ENCODE measurements around the gene ZBTB40.

Gene ZBTB40

DNA sequence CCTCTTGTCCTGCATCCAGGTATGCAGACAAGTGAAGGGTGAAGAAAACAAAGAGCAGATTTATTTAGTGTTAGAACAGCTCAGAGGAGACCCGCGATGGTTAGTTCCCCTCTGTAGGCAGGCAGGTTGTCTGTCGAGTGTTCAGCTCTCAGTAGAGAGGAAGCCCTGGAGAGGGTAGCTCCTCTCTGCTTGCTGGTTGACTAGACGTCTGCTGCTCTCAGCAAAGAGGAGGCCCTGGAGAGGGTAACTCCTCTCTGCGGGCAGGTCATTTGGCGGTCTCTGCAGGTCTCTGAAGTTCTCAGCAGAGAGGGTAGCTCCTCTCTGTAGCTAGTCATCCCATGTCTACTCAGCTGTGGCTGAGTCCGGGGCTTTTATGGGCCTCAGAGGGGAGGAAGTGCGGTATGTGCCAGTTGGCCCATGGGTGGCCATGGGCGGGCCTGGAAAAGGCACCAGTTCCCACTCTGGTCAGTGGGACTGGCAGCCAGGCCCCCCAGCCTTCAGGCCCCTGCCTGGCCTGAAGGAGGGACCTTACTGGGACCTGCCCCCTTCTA lies 13.4 kb downstream of the ZBTB40 start:
- no peak for ATAC-seq (replicated peaks)
- no peaks in the 10 kb centered on the region for H3K9me3 Mint-ChIP-seq
- no peak overlapping the region for H3K27ac Mint-ChIP-seq
- peaks cover 26 to 38% of the 10 kb centered on the region in 2 donors for H3K4me1 Mint-ChIP-seq (ENCODE audit: low read depth in 2 of 2)
- no peak for DNase-seq
- H3K4me3 Mint-ChIP-seq, result no peak overlapping the region
- peaks cover 5% of the 10 kb centered on the region for H3K36me3 Mint-ChIP-seq (ENCODE audit: insufficient read depth)
- H3K27me3 Mint-ChIP-seq, result no peaks in the 10 kb centered on the region

GRCh38 chr1:22465671-22466070 lies 14.0 kb downstream of the ZBTB40 start:
- ATAC-seq (replicated peaks), result no peak
- peak overlapping the region in 1 of 2 donors; percentile 47 for H3K27ac Mint-ChIP-seq
- H3K36me3 Mint-ChIP-seq (ENCODE audit: insufficient read depth), result peaks cover 5% of the 10 kb centered on the region
- H3K27me3 Mint-ChIP-seq, result no peaks in the 10 kb centered on the region
- peaks cover 29 to 39% of the 10 kb centered on the region in 2 donors for H3K4me1 Mint-ChIP-seq (ENCODE audit: low read depth in 2 of 2)
- H3K4me3 Mint-ChIP-seq, result no peak overlapping the region
- no peak for DNase-seq
- no peaks in the 10 kb centered on the region for H3K9me3 Mint-ChIP-seq

DNA sequence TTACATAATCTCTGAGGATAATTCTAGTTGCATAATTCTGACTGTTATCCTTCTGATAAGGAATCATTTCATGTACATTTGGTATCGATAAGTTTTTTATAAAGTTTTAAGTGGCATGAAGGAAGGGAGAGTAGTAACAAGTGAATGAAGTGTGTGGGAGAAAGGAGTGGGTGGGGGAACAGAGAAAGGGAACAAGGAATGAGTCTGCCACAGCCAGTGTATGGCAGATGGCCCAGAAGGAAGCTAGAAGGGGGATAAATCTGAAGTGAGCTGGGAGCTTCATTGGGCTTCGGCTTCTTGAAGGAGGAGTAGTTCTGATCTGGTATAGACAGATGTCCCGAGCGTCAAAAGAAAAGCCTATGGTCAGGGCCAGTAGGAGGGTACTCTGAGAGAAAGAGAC lies 18.6 kb downstream of the ZBTB40 start:
- Mint-ChIP-seq H3K27ac (peak overlapping the region; percentile 6 to 13), H3K36me3 (ENCODE audit: insufficient read depth) (peaks cover 5% of the 10 kb centered on the region)

DNA sequence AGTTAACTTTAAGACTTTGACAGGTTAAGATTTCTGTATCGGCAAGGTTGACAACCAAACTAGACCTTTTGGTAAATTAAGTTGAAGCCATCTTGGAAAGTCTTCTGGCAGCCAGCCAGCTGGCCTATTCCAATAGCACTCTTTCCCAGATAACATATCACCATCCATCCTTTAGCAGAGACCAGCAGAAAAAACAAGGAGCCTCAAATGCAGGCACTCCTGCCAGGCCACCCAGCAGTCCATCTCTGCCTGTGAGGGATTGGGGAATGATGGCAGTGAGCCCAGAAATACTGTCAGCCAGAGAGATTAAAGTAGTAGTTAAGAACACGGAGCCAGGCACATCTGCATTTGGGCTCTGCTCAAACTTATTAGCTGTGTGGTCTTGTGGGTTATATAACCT lies 19.4 kb downstream of the ZBTB40 start:
- Mint-ChIP-seq H3K36me3 (ENCODE audit: insufficient read depth) (peaks cover 5% of the 10 kb centered on the region), H3K4me3 (no peak overlapping the region), H3K4me1 (ENCODE audit: low read depth in 2 of 2) (peaks cover 27 to 52% of the 10 kb centered on the region in 2 donors), H3K9me3 (no peaks in the 10 kb centered on the region), H3K27ac (no peak overlapping the region), H3K27me3 (no peaks in the 10 kb centered on the region)
- DNase-seq (no peak), ATAC-seq (replicated peaks) (no peak)

More for the DNA sequence above, 18.6 kb downstream of the ZBTB40 start:
- Mint-ChIP-seq H3K9me3 (no peaks in the 10 kb centered on the region), H3K4me1 (ENCODE audit: low read depth in 2 of 2) (peaks cover 31 to 52% of the 10 kb centered on the region in 2 donors), H3K4me3 (no peak overlapping the region), H3K27me3 (no peaks in the 10 kb centered on the region)
- DNase-seq, result no peak
- no peak for ATAC-seq (replicated peaks)

- peaks cover 5% of the 10 kb centered on the region for H3K36me3 Mint-ChIP-seq (ENCODE audit: insufficient read depth)
- H3K4me1 Mint-ChIP-seq (ENCODE audit: low read depth in 2 of 2), result peaks cover 26 to 49% of the 10 kb centered on the region in 2 donors
- H3K9me3 Mint-ChIP-seq, result no peaks in the 10 kb centered on the region
- no peak overlapping the region for H3K27ac Mint-ChIP-seq
- DNase-seq (no peak), ATAC-seq (replicated peaks) (no peak)
- no peaks in the 10 kb centered on the region for H3K27me3 Mint-ChIP-seq
- H3K4me3 Mint-ChIP-seq, result no peak overlapping the region
Observed at GRCh38 chr1:22471610-22472009, 20.0 kb downstream of the ZBTB40 start.

- Mint-ChIP-seq H3K27me3 (no peaks in the 10 kb centered on the region), H3K36me3 (ENCODE audit: insufficient read depth) (peaks cover 5% of the 10 kb centered on the region), H3K4me3 (no peak overlapping the region), H3K4me1 (ENCODE audit: low read depth in 2 of 2) (peaks cover 23 to 50% of the 10 kb centered on the region in 2 donors), H3K27ac (no peak overlapping the region), H3K9me3 (no peaks in the 10 kb centered on the region)
- ATAC-seq (replicated peaks), result no peak
- no peak for DNase-seq
Observed at GRCh38 chr1:22472596-22472995, 20.9 kb downstream of the ZBTB40 start.

- H3K4me1 Mint-ChIP-seq (ENCODE audit: low read depth in 2 of 2), result peaks cover 19 to 51% of the 10 kb centered on the region in 2 donors
- H3K9me3 Mint-ChIP-seq, result no peaks in the 10 kb centered on the region
- no peak for DNase-seq
- H3K27me3 Mint-ChIP-seq, result no peaks in the 10 kb centered on the region
- H3K4me3 Mint-ChIP-seq, result no peak overlapping the region
- ATAC-seq (replicated peaks), result no peak
- no peaks in the 10 kb centered on the region for H3K36me3 Mint-ChIP-seq (ENCODE audit: insufficient read depth)
- H3K27ac Mint-ChIP-seq, result no peak overlapping the region
Observed at GRCh38 chr1:22473952-22474351, 22.3 kb downstream of the ZBTB40 start.

DNA sequence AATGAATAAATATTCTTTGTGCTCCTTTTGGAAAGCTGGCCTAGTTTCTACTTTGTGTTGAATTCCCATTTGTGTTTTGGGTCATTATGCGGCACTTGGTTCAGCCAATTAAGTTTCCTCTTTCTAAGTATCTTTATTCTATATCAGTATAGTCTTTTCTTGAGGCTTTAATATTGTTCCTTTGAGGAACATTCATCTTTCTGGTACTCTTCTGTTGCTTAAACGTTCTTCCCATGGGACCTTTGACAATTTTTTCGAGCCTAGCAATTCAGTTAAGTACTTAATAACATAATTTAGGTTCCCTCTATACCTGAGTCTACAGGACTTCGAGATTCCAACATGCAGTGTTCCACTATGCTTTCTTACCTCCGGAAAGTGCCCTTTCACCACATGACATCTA lies 24.9 kb downstream of the ZBTB40 start:
- Mint-ChIP-seq H3K27me3 (no peaks in the 10 kb centered on the region), H3K4me3 (no peak overlapping the region), H3K4me1 (ENCODE audit: low read depth in 2 of 2) (peaks cover 11 to 52% of the 10 kb centered on the region in 2 donors)

DNA sequence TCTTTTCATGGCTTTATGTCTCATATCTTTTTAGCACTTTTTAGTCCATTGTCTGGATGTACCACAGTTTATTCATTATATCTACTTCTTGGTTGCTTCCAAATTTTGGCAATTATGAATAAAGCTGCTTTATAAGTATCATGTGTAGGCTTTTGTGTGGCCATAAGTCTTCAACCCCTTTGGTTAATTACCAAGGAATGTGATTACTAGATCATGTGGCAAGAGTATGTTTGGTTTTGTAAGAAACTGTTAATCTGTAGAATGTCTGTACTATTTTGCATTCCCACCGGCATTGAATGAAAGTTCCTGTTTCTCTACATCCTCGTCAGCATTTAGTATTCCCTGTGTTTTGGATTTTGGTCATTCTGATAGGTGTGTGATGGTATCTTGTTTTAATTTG lies 31.5 kb downstream of the ZBTB40 start:
- H3K27ac Mint-ChIP-seq, result no peak overlapping the region
- no peak for ATAC-seq (replicated peaks)
- no peak for DNase-seq
- peaks cover 0 to 3% of the 10 kb centered on the region in 2 donors for H3K9me3 Mint-ChIP-seq
- H3K36me3 Mint-ChIP-seq (ENCODE audit: insufficient read depth), result peaks cover 7% of the 10 kb centered on the region
- H3K4me3 Mint-ChIP-seq, result no peak overlapping the region
- H3K4me1 Mint-ChIP-seq (ENCODE audit: low read depth in 2 of 2), result peaks cover 14 to 42% of the 10 kb centered on the region in 2 donors
- H3K27me3 Mint-ChIP-seq, result no peaks in the 10 kb centered on the region

More for the DNA sequence above, 24.9 kb downstream of the ZBTB40 start:
- H3K9me3 Mint-ChIP-seq, result peaks cover 0 to 1% of the 10 kb centered on the region in 2 donors
- H3K27ac Mint-ChIP-seq, result no peak overlapping the region
- H3K36me3 Mint-ChIP-seq (ENCODE audit: insufficient read depth), result peaks cover 7% of the 10 kb centered on the region
- ATAC-seq (replicated peaks) (no peak), DNase-seq (no peak)

GRCh38 chr1:22484706-22485345 lies 33.2 kb downstream of the ZBTB40 start:
- H3K4me3 Mint-ChIP-seq, result no peak overlapping the region
- no peaks in the 10 kb centered on the region for H3K27me3 Mint-ChIP-seq
- peaks cover 14 to 37% of the 10 kb centered on the region in 2 donors for H3K4me1 Mint-ChIP-seq (ENCODE audit: low read depth in 2 of 2)
- H3K9me3 Mint-ChIP-seq, result peaks cover 0 to 1% of the 10 kb centered on the region in 2 donors
- no peak overlapping the region for H3K27ac Mint-ChIP-seq
- DNase-seq (no peak), ATAC-seq (replicated peaks) (no peak)
- peaks cover 4% of the 10 kb centered on the region for H3K36me3 Mint-ChIP-seq (ENCODE audit: insufficient read depth)

DNA sequence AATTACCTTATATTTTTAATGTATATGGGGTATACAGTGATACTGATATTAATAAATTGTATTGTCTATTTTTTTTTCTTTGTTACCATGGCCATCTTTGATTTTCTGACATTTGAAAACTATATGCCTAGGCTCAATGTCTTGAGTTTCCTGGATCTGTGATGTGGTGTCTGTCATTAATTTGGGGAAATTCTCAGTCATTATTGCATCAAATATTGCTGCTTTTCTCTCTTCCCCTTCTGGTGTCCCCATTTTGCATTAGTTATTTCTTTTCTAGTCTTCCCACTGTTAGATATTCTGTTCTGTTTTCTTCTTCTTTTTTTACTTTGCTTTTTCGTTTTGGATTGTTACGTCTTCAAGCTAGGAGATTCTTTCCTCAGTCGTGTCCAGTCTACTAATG lies 33.8 kb downstream of the ZBTB40 start:
- Mint-ChIP-seq H3K4me3 (no peak overlapping the region), H3K27ac (no peak overlapping the region), H3K27me3 (no peaks in the 10 kb centered on the region), H3K9me3 (peaks cover 0 to 1% of the 10 kb centered on the region in 2 donors), H3K36me3 (ENCODE audit: insufficient read depth) (peaks cover 5% of the 10 kb centered on the region), H3K4me1 (ENCODE audit: low read depth in 2 of 2) (peaks cover 14 to 33% of the 10 kb centered on the region in 2 donors)
- no peak for ATAC-seq (replicated peaks)
- no peak for DNase-seq

GRCh38 chr1:22487781-22488180 lies 36.1 kb downstream of the ZBTB40 start:
- no peak for ATAC-seq (replicated peaks)
- peaks cover 19% of the 10 kb centered on the region for H3K36me3 Mint-ChIP-seq (ENCODE audit: insufficient read depth)

DNA sequence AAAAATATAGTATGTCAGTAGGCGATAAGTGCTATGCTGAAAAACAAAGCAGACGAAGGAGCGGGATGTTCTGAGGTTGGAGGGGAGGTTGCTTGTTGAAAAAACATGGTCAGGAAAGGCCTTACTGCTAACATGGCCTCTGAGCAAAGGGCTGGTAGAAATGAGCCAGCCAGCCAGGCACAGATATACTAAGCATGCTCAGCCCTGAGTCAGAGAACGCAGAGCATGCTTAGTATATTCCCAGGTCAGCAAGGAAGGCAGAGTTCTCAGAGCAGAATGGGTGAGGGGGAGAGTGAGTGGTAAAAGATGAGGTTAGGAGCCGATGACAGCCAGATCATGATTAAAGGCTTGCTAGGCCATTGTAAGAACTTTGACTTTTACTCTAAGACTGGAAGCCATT lies 36.7 kb downstream of the ZBTB40 start:
- H3K27ac Mint-ChIP-seq, result no peak overlapping the region
- no peaks in the 10 kb centered on the region for H3K27me3 Mint-ChIP-seq
- no peak for DNase-seq
- H3K4me3 Mint-ChIP-seq, result no peak overlapping the region
- H3K9me3 Mint-ChIP-seq, result peaks cover 0 to 1% of the 10 kb centered on the region in 2 donors
- H3K4me1 Mint-ChIP-seq (ENCODE audit: low read depth in 2 of 2), result peaks cover 11 to 20% of the 10 kb centered on the region in 2 donors
- no peak for ATAC-seq (replicated peaks)
- H3K36me3 Mint-ChIP-seq (ENCODE audit: insufficient read depth), result peaks cover 23% of the 10 kb centered on the region

More at GRCh38 chr1:22487781-22488180, 36.1 kb downstream of the ZBTB40 start:
- peaks cover 0 to 1% of the 10 kb centered on the region in 2 donors for H3K9me3 Mint-ChIP-seq
- H3K27ac Mint-ChIP-seq, result no peak overlapping the region
- no peaks in the 10 kb centered on the region for H3K27me3 Mint-ChIP-seq
- no peak for DNase-seq
- no peak overlapping the region for H3K4me3 Mint-ChIP-seq
- H3K4me1 Mint-ChIP-seq (ENCODE audit: low read depth in 2 of 2), result peaks cover 12 to 23% of the 10 kb centered on the region in 2 donors

GRCh38 chr1:22489278-22489677 lies 37.6 kb downstream of the ZBTB40 start:
- Mint-ChIP-seq H3K4me3 (no peak overlapping the region), H3K27ac (no peak overlapping the region), H3K4me1 (ENCODE audit: low read depth in 2 of 2) (peaks cover 9 to 21% of the 10 kb centered on the region in 2 donors), H3K27me3 (no peaks in the 10 kb centered on the region), H3K9me3 (peaks cover 0 to 1% of the 10 kb centered on the region in 2 donors), H3K36me3 (ENCODE audit: insufficient read depth) (peaks cover 23% of the 10 kb centered on the region)
- DNase-seq (no peak), ATAC-seq (replicated peaks) (no peak)

Measured in effector memory CD8-positive, alpha-beta T cell (primary cell).